H9 (cell line): ENCODE measurements around the gene KLHDC3. TPM values are rescaled to one million over a fixed set of nuclear protein-coding genes. Genes with fewer than 3 reads are reported as not detected.

Source experiments
- DNase-seq: peaks from one replicate; pipeline ENCODE4 v3.0.0-alpha.2; 2017
- H2AFZ ChIP-seq: one replicate; pipeline ENCODE4 v1.6.1; 2013; ENCODE audit warnings: mild to moderate bottlenecking, low read length, control low read depth, moderate library complexity
- H2AK5ac ChIP-seq: 2 replicates; pipeline ENCODE4 v1.6.1; 2013; ENCODE audit warnings: low read length, control low read depth, mixed read lengths; ENCODE audit not compliant: insufficient read length
- H2BK120ac ChIP-seq: one replicate; pipeline ENCODE4 v1.6.1; 2013; ENCODE audit warnings: low read depth, mild to moderate bottlenecking, low read length, control low read depth, inconsistent platforms; ENCODE audit not compliant: poor library complexity, severe bottlenecking
- H2BK12ac ChIP-seq: 2 replicates; pipeline ENCODE4 v1.6.1; 2013; ENCODE audit warnings: low read length, control low read depth, mixed read lengths, low read depth; ENCODE audit not compliant: insufficient read length
- H2BK15ac ChIP-seq: 2 replicates; pipeline ENCODE4 v1.6.1; 2013; ENCODE audit warnings: low read depth, low read length, control low read depth
- H2BK20ac ChIP-seq: one replicate; pipeline ENCODE4 v1.6.1; 2013; ENCODE audit warnings: low read depth, mild to moderate bottlenecking, low read length, control low read depth, inconsistent platforms; ENCODE audit not compliant: poor library complexity, severe bottlenecking
- H2BK5ac ChIP-seq: 2 replicates; pipeline ENCODE4 v1.6.1; 2013; ENCODE audit warnings: low read length, control low read depth, mixed read lengths; ENCODE audit not compliant: insufficient read length
- H3K14ac ChIP-seq: 2 replicates; pipeline ENCODE4 v1.6.1; 2013; ENCODE audit warnings: low read length, control low read depth; ENCODE audit not compliant: insufficient read depth
- H3K18ac ChIP-seq: 2 replicates; pipeline ENCODE4 v1.6.1; 2013; ENCODE audit warnings: low read depth, mild to moderate bottlenecking, mixed read lengths, low read length, control low read depth; ENCODE audit not compliant: insufficient read length
- H3K23ac ChIP-seq: 2 replicates; pipeline ENCODE4 v1.6.1; 2013; ENCODE audit warnings: low read length, control low read depth, mixed read lengths, low read depth; ENCODE audit not compliant: insufficient read length
- H3K23me2 ChIP-seq: 2 replicates; pipeline ENCODE4 v1.6.1; 2013; ENCODE audit warnings: low read depth, mild to moderate bottlenecking, mixed read lengths, low read length, control low read depth; ENCODE audit not compliant: insufficient read length, poor library complexity, severe bottlenecking
- H3K27ac ChIP-seq: 2 replicates; pipeline ENCODE4 v1.5.1; 2013; ENCODE audit warnings: low read length, control low read depth, mixed read lengths, low read depth; ENCODE audit not compliant: insufficient read length
- H3K27me3 ChIP-seq: 2 replicates; pipeline ENCODE4 v1.6.1; 2013; ENCODE audit warnings: low read length, control low read depth, inconsistent platforms; ENCODE audit not compliant: insufficient read depth
- H3K4ac ChIP-seq: 2 replicates; pipeline ENCODE4 v1.6.1; 2013; ENCODE audit warnings: low read depth, mild to moderate bottlenecking, control low read depth, inconsistent platforms, low read length, moderate library complexity
- H3K4me1 ChIP-seq: 2 replicates; pipeline ENCODE4 v1.6.1; 2013; ENCODE audit warnings: low read length, control low read depth, inconsistent platforms; ENCODE audit not compliant: insufficient read depth
- H3K4me2 ChIP-seq: 2 replicates; pipeline ENCODE4 v1.6.1; 2013; ENCODE audit warnings: low read length, control low read depth, mixed read lengths; ENCODE audit not compliant: insufficient read length, insufficient read depth
- H3K56ac ChIP-seq: 2 replicates; pipeline ENCODE4 v1.6.1; 2013; ENCODE audit warnings: low read depth, mild to moderate bottlenecking, mixed read lengths, low read length, control low read depth; ENCODE audit not compliant: insufficient read length
- H3K79me1 ChIP-seq: 2 replicates; pipeline ENCODE4 v1.6.1; 2013; ENCODE audit warnings: low read depth, mild to moderate bottlenecking, moderate library complexity, low read length, control low read depth, inconsistent platforms; ENCODE audit not compliant: insufficient read depth, poor library complexity, severe bottlenecking
- H3K79me2 ChIP-seq: 2 replicates; pipeline ENCODE4 v1.6.1; 2013; ENCODE audit warnings: low read length, control low read depth, inconsistent platforms; ENCODE audit not compliant: insufficient read depth
- H3K9ac ChIP-seq: 2 replicates; pipeline ENCODE4 v1.6.1; 2013; ENCODE audit warnings: low read length, control low read depth, mixed read lengths; ENCODE audit not compliant: insufficient read length; ENCODE audit errors: extremely low read depth
- H3K9me3 ChIP-seq: one replicate; pipeline ENCODE4 v1.6.1; 2013; ENCODE audit warnings: low read depth, low read length, inconsistent platforms; ENCODE audit not compliant: control insufficient read depth
- H3T11ph ChIP-seq: one replicate; pipeline ENCODE4 v1.6.1; 2013; ENCODE audit warnings: mild to moderate bottlenecking, low read length, control low read depth, inconsistent platforms
- H4K20me1 ChIP-seq: one replicate; pipeline ENCODE4 v1.6.1; 2013; ENCODE audit not compliant: control insufficient read depth, insufficient read length, insufficient read depth
- H4K5ac ChIP-seq: 2 replicates; pipeline ENCODE4 v1.6.1; 2013; ENCODE audit warnings: low read depth, mild to moderate bottlenecking, mixed read lengths, low read length, control low read depth; ENCODE audit not compliant: insufficient read length
- H4K8ac ChIP-seq: replicated peaks from 2 replicates; pipeline ENCODE4 v1.6.1; 2013; ENCODE audit warnings: low read length, control low read depth, mixed read lengths, low read depth; ENCODE audit not compliant: insufficient read length
- H4K91ac ChIP-seq: 2 replicates; pipeline ENCODE4 v1.6.1; 2013; ENCODE audit warnings: low read depth, mild to moderate bottlenecking, moderate library complexity, mixed read lengths, low read length, control low read depth; ENCODE audit not compliant: insufficient read length
- H3K27ac Mint-ChIP-seq, 3 experiments: 2 replicates in 2 of 3; 3 replicates in 1 of 3; pipeline ENCODE4 v1.8.0; 2020 to 2021; ENCODE audit warnings: mixed read lengths in 3 of 3, mild to moderate bottlenecking in 1 of 3, moderate library complexity in 1 of 3
- H3K27me3 Mint-ChIP-seq: 2 replicates; pipeline ENCODE4 v1.8.0; 2021; ENCODE audit warnings: low read depth, mild to moderate bottlenecking, moderate library complexity, mixed read lengths
- H3K36me3 Mint-ChIP-seq, 3 experiments: 2 replicates in 2 of 3; 3 replicates in 1 of 3; pipeline ENCODE4 v1.8.0; 2020 to 2021; ENCODE audit warnings: low read depth in 3 of 3, mixed read lengths in 3 of 3; ENCODE audit not compliant: insufficient read depth in 1 of 3
- H3K4me1 Mint-ChIP-seq, 2 experiments: 2 replicates each; pipeline ENCODE4 v1.8.0; 2020; ENCODE audit warnings: mixed read lengths in 2 of 2
- H3K4me3 Mint-ChIP-seq, 2 experiments: 2 replicates in 1 of 2; 3 replicates in 1 of 2; pipeline ENCODE4 v1.8.0; 2020 to 2021; ENCODE audit warnings: mild to moderate bottlenecking in 2 of 2, mixed read lengths in 2 of 2, moderate library complexity in 1 of 2
- H3K9me3 Mint-ChIP-seq, 2 experiments: 2 replicates in 1 of 2; 3 replicates in 1 of 2; pipeline ENCODE4 v1.8.0; 2020; ENCODE audit warnings: mild to moderate bottlenecking in 2 of 2, mixed read lengths in 2 of 2, moderate library complexity in 1 of 2
- WGBS: extraction: QIAGEN DNeasy Blood & Tissue Kit; methylation state at CpG from one replicate; pipeline ENCODE4 v1.1.7; 2013; ENCODE audit warnings: missing lambda C conversion rate, low lambda C conversion rate, mixed read lengths; ENCODE audit not compliant: insufficient read length; ENCODE audit errors: extremely low coverage; 5-methylcytosine and 5-hydroxymethylcytosine counted together
- total RNA-seq: library from RNA; stranded (reverse); gene quantifications from 2 replicates; pipeline ENCODE4 v1.2.1, GENCODE V29; 2021
- TF ChIP-seq, protein P1 (sequence below): fragments of 200-600 bp; sonication (generic); conservative IDR thresholded peaks from 3 replicates; pipeline ENCODE4 v1.8.0; 2021; ENCODE audit warnings: antibody characterized with exemption, mild to moderate bottlenecking

The KLHDC3 gene
- total RNA-seq, 1 experiment from 2014 or later = 146 TPM

GRCh38 chr6:42967228-42967627 is 46.8 kb upstream of the KLHDC3 start:
- Mint-ChIP-seq H3K9me3 (no peaks in the 10 kb centered on the region), H3K36me3 (peaks cover 0 to 34% (median 14%) of the 10 kb centered on the region in 3 experiments; a peak in 5 of 7 replicates), H3K27ac (peak overlapping the region in 1 of 3 experiments; percentile 40; a peak in 1 of 7 replicates), H3K4me3 (no peak overlapping the region), H3K4me1 (0 out of 4 replicates have a peak, but pooled peaks cover 0 to 2% of the 10 kb centered on the region in 2 experiments), H3K27me3 (peaks cover under 1% of the 10 kb centered on the region; the same call in 1 of the 2 replicates)
- Histone ChIP-seq H2BK120ac (no peak overlapping the region), H2BK20ac (no peak overlapping the region), H3K23ac (no peak overlapping the region), H3K18ac (no peak overlapping the region), H2BK5ac (no peak overlapping the region), H3K27ac (no peak overlapping the region), H3T11ph (no peak overlapping the region), H3K79me2 (no peaks in the 10 kb centered on the region), H3K23me2 (no peaks in the 10 kb centered on the region), H3K14ac (no peak overlapping the region), H3K4me1 (no peaks in the 10 kb centered on the region), H4K5ac (no peak overlapping the region), H3K4ac (no peak overlapping the region), H4K8ac (no peak overlapping the region), H3K27me3 (no peaks in the 10 kb centered on the region), H2BK15ac (no peak overlapping the region), H2AK5ac (no peak overlapping the region), H2AFZ (no peak overlapping the region), H4K20me1 (no peaks in the 10 kb centered on the region), H3K9ac (no peak overlapping the region), H4K91ac (no peak overlapping the region), H3K56ac (no peak overlapping the region), H3K79me1 (no peaks in the 10 kb centered on the region), H3K4me2 (no peak overlapping the region), H3K9me3 (no peaks in the 10 kb centered on the region), H2BK12ac (no peak overlapping the region)
- WGBS = no CpG with 5 or more reads among the region's 11 CpGs
- DNase-seq = no peak
- TF ChIP-seq, protein P1, sequence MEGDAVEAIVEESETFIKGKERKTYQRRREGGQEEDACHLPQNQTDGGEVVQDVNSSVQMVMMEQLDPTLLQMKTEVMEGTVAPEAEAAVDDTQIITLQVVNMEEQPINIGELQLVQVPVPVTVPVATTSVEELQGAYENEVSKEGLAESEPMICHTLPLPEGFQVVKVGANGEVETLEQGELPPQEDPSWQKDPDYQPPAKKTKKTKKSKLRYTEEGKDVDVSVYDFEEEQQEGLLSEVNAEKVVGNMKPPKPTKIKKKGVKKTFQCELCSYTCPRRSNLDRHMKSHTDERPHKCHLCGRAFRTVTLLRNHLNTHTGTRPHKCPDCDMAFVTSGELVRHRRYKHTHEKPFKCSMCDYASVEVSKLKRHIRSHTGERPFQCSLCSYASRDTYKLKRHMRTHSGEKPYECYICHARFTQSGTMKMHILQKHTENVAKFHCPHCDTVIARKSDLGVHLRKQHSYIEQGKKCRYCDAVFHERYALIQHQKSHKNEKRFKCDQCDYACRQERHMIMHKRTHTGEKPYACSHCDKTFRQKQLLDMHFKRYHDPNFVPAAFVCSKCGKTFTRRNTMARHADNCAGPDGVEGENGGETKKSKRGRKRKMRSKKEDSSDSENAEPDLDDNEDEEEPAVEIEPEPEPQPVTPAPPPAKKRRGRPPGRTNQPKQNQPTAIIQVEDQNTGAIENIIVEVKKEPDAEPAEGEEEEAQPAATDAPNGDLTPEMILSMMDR = no peak
